ENCODE results near the gene SNTA1.
"Not testable (repeated sequence)": the region's sequence is repeated elsewhere in the genome, so short reads cannot be mapped to it uniquely, and the experiment has no call there.

The SNTA1 gene

DNA sequence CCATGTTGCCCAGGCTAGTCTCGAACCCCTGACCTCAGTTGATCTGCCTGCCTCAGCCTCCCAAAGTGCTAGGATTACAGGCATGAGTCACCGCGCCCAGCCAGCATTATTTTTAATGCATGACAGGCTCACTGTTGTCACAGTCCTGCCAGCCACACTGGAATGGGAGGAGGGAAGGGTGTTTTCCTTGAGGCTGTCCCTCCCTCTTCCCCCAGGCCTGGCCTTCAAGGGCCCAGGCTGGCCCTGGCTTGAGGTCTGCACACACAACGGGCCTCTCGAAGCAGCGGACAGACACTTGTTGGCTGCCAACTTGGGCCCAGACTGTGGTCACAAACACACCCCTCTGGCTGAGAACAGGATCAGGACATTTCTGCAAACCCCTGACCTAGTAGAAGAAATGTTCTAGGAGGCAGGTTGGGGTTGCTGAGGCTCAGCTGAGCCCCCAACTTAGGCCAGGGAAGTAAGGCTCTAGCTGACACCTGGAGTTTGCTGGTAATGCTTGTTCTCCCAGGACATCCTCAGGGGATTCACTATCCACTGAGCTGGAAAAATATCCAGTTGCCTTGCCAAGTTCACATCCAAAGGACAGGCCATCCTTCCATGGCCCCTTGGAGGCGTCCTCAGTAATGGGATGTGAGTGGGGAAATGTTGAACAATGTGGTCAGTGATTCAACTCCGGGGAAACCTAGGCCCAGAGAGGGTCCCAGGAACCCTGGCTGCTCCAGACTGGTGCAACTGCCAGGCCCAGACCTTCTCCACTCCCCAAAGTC, 9.9 kb downstream of the SNTA1 start:
- DNase-seq = peak in 42 of 58 donors; percentile 10 to 85 (median 57)

GRCh38 chr20:33431797-33432381, 11.7 kb downstream of the SNTA1 start:
- DNase-seq = peak in 44 of 58 donors; percentile 14 to 85 (median 42)

GRCh38 chr20:33423875-33424274, 19.7 kb downstream of the SNTA1 start:
- DNase-seq = not testable (repeated sequence)

GRCh38 chr20:33423141-33423834, 20.3 kb downstream of the SNTA1 start:
- peak in 17 of 58 donors; percentile 7 to 73 (median 25) for DNase-seq

DNA sequence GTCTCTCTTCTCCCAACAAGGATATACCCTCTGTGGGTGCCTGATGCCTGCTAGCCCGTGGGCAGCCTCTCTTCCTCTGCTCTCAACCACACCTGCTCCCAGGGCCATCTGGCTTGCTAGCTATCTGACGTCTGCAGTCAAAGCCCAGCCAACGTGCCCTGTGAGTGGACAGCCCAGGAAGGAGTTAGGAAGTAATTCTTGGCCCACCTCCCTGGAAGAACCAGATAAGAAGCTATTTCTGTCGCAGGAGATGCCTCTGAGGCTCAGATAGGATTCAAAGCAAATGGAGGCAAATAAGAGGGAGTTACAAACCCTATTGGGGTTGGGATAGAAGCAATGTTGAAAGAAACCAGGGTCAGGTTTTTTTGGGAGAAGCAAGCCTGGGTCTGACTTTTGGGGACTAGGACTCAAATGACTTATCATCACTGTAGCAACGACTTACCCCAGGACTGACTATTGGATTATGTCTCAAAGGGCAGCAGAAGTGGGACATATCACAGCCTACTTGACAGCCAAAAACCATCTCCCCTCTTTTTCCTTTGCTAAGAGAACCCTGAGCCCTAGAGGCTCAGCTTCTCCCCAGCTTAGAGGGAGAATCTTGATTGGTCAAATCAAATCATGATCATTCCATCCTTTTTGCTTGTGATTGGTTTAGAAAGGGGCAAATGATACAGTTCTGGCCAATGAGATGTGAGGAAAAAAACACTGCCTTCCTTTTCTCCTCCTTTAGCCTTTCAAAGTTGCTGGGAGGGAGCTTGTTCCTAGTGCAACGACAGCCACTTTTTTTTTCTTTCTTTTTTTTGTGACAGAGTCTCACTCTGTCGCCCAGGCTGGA, 24.2 kb downstream of the SNTA1 start:
- peak in 3 of 58 donors; percentile 8 to 20 (median 16) for DNase-seq

DNA sequence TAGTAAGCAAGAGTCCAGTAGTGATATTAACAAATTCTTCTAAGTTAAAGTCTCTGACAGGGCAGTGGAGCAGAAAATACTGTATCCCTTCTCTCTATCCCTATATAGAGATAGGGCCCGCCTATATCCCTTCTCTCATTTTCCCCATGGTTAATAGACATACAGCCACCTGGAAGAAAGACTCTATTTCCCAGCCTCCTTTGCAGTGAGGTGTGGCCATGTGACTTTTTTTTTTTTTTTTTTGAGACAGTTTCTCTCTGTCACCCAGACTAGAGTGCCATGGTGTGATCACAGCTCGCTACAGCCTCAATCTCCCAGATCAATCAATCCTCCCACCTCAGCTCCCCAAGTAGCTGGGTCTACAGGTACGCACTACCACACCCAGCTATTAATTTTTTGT, 25.5 kb downstream of the SNTA1 start:
- DNase-seq = no peak

DNA sequence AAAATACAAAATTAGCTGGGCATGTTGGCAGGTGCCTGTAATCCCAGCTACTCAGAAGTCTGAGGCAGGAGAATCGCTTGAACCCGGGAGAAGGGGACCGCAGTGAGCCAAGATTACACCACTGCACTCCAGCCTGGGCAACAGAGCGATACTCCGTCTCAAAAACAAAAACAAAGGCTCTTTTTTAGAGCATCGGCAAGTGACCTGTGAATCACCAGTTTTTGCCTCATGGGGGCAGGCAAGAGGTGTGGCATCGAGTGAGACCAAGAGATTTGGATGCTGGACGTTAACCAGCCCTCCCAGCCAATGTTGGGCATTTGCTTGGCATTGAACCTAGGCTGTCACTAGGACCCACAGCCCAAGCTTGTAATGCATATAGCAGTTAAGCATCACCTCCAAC, 27.6 kb downstream of the SNTA1 start:
- peak in 39 of 58 donors; percentile 7 to 72 (median 33) for DNase-seq

DNA sequence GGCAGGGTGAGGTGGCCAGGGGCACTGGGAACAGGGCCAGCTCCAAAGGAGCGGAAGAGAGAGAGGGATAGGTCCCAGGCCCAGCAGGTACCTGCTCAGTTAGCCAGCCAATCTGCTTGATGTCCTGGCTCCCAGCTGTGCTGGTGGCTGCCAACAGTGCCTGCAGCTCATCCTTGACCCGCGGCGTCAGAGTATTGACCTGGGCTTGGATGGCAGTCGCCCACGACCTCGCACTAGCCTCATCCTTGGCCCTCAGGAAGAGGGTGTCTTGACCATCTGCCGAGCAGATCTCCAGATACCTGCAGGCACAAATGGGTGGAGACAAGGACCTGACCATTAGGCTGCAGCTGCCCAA, 31.1 kb downstream of the SNTA1 start:
- no peak for DNase-seq

DNA sequence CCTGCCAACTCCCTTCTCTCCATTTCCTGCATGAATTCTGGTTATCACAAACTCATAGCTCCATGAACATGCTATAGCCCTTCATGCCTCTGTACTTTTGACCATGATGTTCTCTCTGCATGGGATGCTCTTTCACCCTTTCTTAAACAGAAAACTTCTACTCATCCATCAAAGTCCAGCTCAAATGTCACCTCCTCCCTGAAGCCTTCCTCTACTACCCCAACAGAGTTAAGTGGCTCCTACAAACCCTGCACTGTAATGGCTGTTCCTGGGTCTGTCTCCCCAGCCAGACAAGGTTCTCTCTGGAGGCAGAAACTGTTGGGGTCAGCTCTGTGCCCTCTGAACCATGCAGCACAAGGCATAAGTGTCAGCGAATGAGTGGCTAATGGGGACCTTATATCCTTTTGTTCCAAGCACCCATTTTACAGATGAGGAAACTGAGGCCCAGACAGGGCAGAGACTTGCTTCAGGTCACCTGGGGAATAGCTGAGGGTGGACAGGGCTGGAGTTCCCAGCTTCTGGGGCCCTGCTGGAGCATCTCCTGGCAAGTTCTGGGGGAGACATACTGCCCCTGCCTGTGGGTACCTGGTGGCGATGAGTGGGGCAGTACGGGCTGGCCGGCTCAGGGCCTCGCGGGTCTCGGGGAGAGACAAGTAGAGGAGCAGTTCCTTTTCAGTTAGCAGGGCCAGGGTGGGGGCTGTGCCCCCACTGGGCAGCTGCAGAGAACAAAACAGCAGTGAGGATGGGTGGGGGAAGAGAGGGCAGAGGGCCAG, 31.7 kb downstream of the SNTA1 start:
- peak in 1 of 58 donors; percentile 10 for DNase-seq

DNA sequence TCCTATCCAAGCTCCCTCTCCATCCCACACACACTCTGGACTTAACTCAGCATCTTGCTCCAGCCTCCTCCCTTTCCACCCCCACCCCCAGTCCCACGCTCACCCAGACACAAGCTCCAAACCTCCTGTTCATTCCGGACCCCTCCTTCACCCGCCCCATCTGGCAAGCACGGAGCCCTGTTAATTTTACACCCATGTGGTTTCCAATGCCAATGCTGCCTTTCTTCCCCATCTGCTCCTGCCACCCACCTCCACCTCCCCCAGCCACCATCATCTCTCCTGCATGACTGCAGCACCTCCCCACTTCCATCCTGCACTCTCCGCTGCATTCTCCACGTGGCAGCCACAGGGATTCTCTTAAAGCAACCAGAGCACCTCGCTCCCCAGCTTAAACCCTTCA, 32.3 kb downstream of the SNTA1 start:
- peak in 46 of 58 donors; percentile 8 to 85 (median 55) for DNase-seq

GRCh38 chr20:33410081-33410742, 33.4 kb downstream of the SNTA1 start:
- no peak for DNase-seq

GRCh38 chr20:33408716-33409654, 34.6 kb downstream of the SNTA1 start:
- DNase-seq = peak in 15 of 58 donors; percentile 8 to 81 (median 20)

DNA sequence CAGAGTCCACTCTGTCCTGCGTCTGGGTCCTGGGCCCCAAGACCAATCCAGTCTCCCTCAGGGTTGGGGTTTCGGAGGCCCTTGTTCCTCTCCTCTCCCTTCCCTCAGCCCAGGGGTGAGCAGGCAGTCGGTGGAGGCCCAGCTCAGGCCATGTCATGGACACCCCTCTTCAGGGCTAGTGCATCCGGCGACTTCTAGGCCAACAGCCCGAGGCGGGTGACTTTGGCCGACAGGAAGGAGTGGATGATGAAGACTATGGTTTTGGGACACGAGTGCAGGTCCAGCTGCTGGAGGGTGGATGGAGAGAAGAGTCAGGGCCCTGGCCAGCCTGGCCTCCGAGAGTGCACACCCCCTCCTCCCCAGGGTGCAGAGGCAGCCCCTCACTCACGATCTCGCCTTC, 35.2 kb downstream of the SNTA1 start:
- no peak for DNase-seq

DNA sequence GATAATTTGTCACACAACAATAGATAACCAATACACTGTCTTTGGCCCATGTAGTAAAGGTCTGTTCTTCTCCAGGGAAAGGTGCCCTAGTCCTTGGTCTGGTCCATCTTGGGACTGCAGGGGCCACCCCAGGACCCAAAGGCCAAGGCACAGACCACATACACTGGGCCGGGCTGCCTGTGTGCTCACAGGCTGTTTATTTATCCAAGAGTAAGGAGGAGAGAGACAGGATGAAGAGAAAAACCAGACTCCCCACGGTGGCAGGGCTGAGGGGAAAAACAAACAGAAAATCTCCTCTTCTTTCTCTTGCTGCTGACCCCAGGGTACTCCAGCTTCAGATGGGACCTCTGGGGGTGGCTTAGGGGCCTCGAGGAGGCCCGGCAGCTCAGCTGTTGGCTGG, 35.8 kb downstream of the SNTA1 start:
- DNase-seq = no peak

GRCh38 chr20:33407251-33407650, 36.3 kb downstream of the SNTA1 start:
- DNase-seq = no peak

DNA sequence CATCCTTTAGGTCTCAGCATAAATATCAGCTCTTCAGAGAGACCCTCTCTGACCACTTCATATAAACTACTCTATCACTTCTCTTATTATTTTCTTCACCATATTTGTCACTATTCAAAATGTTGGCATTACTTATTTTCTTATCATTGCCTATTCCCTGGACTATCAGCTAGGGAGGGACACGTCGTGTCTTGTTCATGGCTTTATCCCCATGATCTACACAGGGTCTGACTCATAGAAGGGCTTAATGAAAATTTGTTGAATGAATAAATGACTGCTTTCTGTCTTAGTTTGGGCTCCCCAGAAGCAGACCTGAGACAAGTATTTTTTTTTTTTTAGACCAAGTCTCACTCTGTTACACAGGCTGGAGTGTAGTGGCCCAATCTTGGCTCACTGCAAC, 39.3 kb downstream of the SNTA1 start:
- DNase-seq = no peak

GRCh38 chr20:33401921-33402369, 41.6 kb downstream of the SNTA1 start:
- DNase-seq = peak in 2 of 58 donors; percentile 4 to 9

- DNase-seq = peak; percentile 12 to 92 (median 72)
Observed at GRCh38 chr20:33401184-33401920, 42.2 kb downstream of the SNTA1 start, which contains the start of gene CDK5RAP1. TSS of gene CDK5RAP1 (minus strand) at chr20:33401519. CDS start at chr20:33397064, 4,455 bp downstream.
